ENCODE results near the gene GRM4. TPM values are rescaled to one million over a fixed set of nuclear protein-coding genes. Genes with fewer than 3 reads are reported as not detected.

Gene GRM4
- total RNA-seq, 1 experiment from 2014 or later = not detected

- H3K4me1 ChIP-seq (ENCODE audit: insufficient read depth, low read length) = no peaks in the 10 kb centered on the region
- H3K27me3 ChIP-seq (ENCODE audit: low read length) = peaks cover 26% of the 10 kb centered on the region
- no peak overlapping the region for H2AFZ ChIP-seq (ENCODE audit: low read length)
- no peaks in the 10 kb centered on the region for H3K79me2 ChIP-seq (ENCODE audit: low read length)
- TF ChIP-seq EZH2 (IDR thresholded peaks at IDR 0.05; ENCODE audit: low read length, unreplicated experiment) = no peak
- TF ChIP-seq EZH2phosphoT487 (IDR thresholded peaks at IDR 0.05; ENCODE audit: borderline replicate concordance, low read length) = no peak
- TF ChIP-seq CTCF (conservative IDR thresholded peaks at IDR 0.05; ENCODE audit: low read depth, low read length) = no peak
- H3K36me3 ChIP-seq (ENCODE audit: low read depth, low read length) = no peaks in the 10 kb centered on the region
- H3K9me3 ChIP-seq (ENCODE audit: low read length) = no peaks in the 10 kb centered on the region
- intact Hi-C loops (cut with micrococcal nuclease) = no loop called here
- H3K9me2 ChIP-seq (replicated peaks; ENCODE audit: low read length) = no peaks in the 10 kb centered on the region
- H3K9ac ChIP-seq (ENCODE audit: low read length) = no peak overlapping the region
- no peak for ATAC-seq
- no peaks in the 10 kb centered on the region for H4K20me1 ChIP-seq (ENCODE audit: low read length)
- H3F3A ChIP-seq (ENCODE audit: low read length, unreplicated experiment) = no peaks in the 10 kb centered on the region
- POLR2A ChIA-PET (ENCODE audit: unreplicated experiment) = no interaction called here
- no peak overlapping the region for H3K4me2 ChIP-seq (ENCODE audit: low read length)
- DNase-seq = no peak
- H3K27ac ChIP-seq (ENCODE audit: low read length) = no peak overlapping the region
- CTCF ChIA-PET = no interaction called here
- no peak overlapping the region for H3K4me3 ChIP-seq (ENCODE audit: low read length)
- no TSS peak for BruUV-seq (replicated peaks)
These were observed 130.3 kb downstream of the GRM4 start for GRCh38 chr6:34015586-34015985.

- no TSS peak for BruUV-seq (replicated peaks)
- Histone ChIP-seq H3K27ac (ENCODE audit: low read length) (no peak overlapping the region), H4K20me1 (ENCODE audit: low read length) (no peaks in the 10 kb centered on the region), H3K27me3 (ENCODE audit: low read length) (peaks cover 38% of the 10 kb centered on the region), H2AFZ (ENCODE audit: low read length) (no peak overlapping the region), H3F3A (ENCODE audit: low read length, unreplicated experiment) (no peaks in the 10 kb centered on the region), H3K79me2 (ENCODE audit: low read length) (no peaks in the 10 kb centered on the region), H3K9me2 (replicated peaks; ENCODE audit: low read length) (no peaks in the 10 kb centered on the region), H3K4me2 (ENCODE audit: low read length) (no peak overlapping the region), H3K9me3 (ENCODE audit: low read length) (no peaks in the 10 kb centered on the region), H3K4me3 (ENCODE audit: low read length) (no peak overlapping the region), H3K9ac (ENCODE audit: low read length) (no peak overlapping the region), H3K4me1 (ENCODE audit: insufficient read depth, low read length) (no peaks in the 10 kb centered on the region), H3K36me3 (ENCODE audit: low read depth, low read length) (no peaks in the 10 kb centered on the region)
- TF ChIP-seq CTCF (conservative IDR thresholded peaks at IDR 0.05; ENCODE audit: low read depth, low read length) (no peak), EZH2 (IDR thresholded peaks at IDR 0.05; ENCODE audit: low read length, unreplicated experiment) (no peak), EZH2phosphoT487 (IDR thresholded peaks at IDR 0.05; ENCODE audit: borderline replicate concordance, low read length) (no peak)
- intact Hi-C loops (cut with micrococcal nuclease) = no loop called here
- ChIA-PET CTCF (no interaction called here), POLR2A (ENCODE audit: unreplicated experiment) (no interaction called here)
- DNase-seq = no peak
- no peak for ATAC-seq
These were observed 134.6 kb downstream of the GRM4 start for GRCh38 chr6:34011264-34011663.

- DNase-seq = no peak
- Histone ChIP-seq H3K9me3 (ENCODE audit: low read length) (no peaks in the 10 kb centered on the region), H3K9ac (ENCODE audit: low read length) (no peak overlapping the region), H3K79me2 (ENCODE audit: low read length) (no peaks in the 10 kb centered on the region), H3K27me3 (ENCODE audit: low read length) (peaks cover 32% of the 10 kb centered on the region), H3K36me3 (ENCODE audit: low read depth, low read length) (no peaks in the 10 kb centered on the region), H3K9me2 (replicated peaks; ENCODE audit: low read length) (no peaks in the 10 kb centered on the region), H4K20me1 (ENCODE audit: low read length) (no peaks in the 10 kb centered on the region), H3K27ac (ENCODE audit: low read length) (no peak overlapping the region), H3K4me3 (ENCODE audit: low read length) (no peak overlapping the region), H3F3A (ENCODE audit: low read length, unreplicated experiment) (no peaks in the 10 kb centered on the region), H3K4me1 (ENCODE audit: insufficient read depth, low read length) (no peaks in the 10 kb centered on the region), H3K4me2 (ENCODE audit: low read length) (no peak overlapping the region), H2AFZ (ENCODE audit: low read length) (no peak overlapping the region)
- no peak for ATAC-seq
- no TSS peak for BruUV-seq (replicated peaks)
- ChIA-PET CTCF (no interaction called here), POLR2A (ENCODE audit: unreplicated experiment) (no interaction called here)
- TF ChIP-seq EZH2phosphoT487 (IDR thresholded peaks at IDR 0.05; ENCODE audit: borderline replicate concordance, low read length) (no peak), EZH2 (IDR thresholded peaks at IDR 0.05; ENCODE audit: low read length, unreplicated experiment) (no peak), CTCF (conservative IDR thresholded peaks at IDR 0.05; ENCODE audit: low read depth, low read length) (no peak)
- intact Hi-C loops (cut with micrococcal nuclease) = no loop called here
These were observed 139.9 kb downstream of the GRM4 start for GRCh38 chr6:34005901-34006531.
